DMS153 (cell line): Measurements from ENCODE around the gene ISM1.
A peak's percentile ranks its signal among the peaks of the same experiment; 100 is the strongest.

ENCODE experiments used
- DNase-seq: peaks from one replicate; lab custom pipeline; 2025; lab: John Stamatoyannopoulos, UW

The ISM1 gene

DNA sequence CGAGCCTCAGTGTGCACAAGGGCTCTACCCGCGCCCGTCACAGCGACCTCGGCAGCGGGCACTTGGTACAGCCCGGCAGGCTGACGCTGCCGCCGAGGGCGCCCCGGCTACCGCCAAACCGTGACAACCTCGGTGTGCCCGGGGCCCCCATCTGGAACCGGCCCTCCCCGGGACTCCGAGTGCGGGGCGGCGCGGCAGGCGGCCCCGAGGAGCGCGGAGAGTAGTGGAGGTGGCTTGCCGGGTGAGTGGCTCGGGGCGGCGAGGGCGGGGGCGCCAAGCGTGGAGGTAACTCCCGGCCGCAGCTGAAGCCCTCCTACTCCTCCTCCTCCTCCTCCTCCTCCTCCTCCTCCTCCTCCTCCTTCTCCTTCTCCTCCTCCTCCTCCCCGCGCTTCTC is at the start of gene ISM1:
Gene ISM1, plus strand, starts transcription at position 371 of the 394 bp plus-strand sequence. CDS start 503 bp downstream, outside the sequence.
- DNase-seq: no peak

- no peak for DNase-seq
These were observed 47.9 kb upstream of the ISM1 start for GRCh38 chr20:13173201-13173600.

GRCh38 chr20:13174402-13174801 is 46.7 kb upstream of the ISM1 start:
- no peak for DNase-seq

DNA sequence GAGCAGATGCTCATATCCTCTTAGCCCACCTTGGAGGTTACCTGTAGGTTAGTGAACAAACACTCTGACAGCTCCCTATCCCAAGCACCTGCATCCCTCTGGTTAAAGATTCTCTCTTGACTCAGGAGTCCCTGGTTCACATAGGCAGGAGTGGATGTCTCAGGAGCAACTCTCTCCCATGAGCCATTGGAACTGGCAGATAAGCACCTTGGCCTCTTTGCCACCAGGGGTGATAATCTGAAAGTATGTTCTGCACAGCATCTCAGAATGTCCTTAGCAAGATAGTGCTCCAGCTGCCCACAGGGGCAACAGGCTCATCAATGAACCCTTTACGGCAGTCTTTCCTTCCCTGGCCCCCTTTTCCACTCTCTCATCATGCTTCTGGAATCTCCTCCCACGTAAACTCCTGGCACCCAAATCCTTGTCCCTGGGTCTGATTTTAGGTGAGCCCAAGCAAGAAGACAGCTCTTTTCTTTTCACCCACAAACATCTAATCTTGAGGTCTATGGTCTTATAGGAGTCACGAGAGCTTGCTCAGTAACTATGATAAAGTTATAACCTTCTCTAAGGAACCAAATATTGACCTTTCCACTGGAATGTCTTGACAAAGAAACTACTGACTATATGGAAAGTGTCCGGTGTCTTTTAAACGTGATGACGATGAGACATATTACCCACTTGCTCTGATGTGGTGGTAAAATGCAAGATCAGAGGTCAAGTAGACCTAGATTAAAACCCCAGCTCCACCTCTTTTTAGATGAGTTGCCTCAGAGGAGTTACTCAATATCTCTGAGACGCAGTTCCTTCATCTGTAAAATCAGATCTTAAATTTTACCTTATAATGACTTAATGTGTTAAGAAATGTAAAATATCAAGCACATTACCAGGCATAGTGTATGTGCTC is 39.8 kb upstream of the ISM1 start:
- DNase-seq: no peak

GRCh38 chr20:13183005-13183404 is 38.1 kb upstream of the ISM1 start:
- DNase-seq: no peak

DNA sequence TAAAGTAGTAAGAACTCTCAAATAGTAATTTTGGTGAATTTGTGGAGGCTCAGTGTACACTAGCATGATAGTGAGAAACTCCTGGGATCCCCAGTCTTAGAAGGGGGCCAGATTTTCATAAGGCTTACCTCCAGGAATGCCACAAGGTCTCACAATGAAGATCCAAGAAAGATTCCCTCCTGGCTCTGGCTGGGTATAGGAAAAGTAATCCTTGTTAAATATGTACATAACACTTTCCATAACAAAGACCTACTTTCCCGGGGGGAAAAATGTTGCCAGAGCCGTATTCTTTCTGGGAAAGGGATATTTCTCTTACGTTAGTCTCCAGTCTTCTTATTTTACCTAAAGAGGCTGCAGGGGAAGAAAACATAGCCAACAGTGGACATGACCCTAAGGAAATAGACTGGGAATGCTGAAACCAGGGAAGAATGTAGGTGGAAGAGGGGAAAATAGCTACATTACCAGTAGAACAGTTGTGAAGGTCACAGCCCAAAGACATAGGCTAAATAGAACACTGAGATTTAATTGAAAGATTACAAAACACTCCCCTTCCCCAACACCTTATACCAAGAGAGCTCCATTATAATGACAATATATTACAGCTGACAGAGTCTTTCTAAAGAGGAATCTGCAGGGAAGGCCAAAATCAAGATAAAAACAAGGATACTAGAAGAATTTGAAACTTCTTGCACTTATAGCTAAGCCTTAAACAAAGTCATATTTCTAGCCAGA is 34.9 kb upstream of the ISM1 start:
- no peak for DNase-seq

DNA sequence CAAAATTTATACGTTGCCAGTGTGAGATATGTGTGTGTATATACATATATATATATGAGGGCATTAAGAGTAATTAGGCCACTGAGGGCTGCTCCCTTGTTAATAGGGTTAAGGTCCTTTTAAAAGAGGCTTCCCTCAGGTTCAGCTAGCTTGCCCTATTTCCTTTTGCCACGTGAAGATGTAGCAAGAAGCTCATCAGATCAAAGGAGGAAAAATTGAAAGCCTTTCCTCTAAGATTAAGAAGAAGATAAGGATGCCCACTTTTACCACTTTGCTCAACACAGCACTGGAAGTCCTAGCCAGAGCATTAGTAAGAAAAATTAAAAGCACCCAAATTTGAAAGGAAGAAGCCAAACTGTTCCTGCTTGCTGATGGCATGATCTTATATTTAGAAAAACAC is 33.2 kb upstream of the ISM1 start:
- DNase-seq: no peak

DNA sequence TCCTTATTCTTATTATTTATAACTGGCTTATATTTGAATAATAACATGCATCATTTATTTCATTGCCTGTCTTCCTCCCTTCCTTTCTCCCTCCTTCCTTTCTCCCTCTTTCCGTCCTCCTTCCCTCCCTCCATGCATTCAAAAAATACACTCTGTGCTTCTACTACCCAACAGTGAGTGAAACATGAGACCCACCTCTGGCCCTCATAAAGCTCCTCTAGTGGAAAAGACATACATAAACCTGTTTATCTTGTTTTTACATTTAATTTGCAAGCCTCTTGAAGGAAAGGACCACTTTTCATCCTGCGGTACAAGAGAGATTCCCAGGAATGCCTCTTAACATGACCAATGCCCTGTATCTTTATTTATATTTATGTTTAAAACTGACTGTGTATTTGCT is 21.8 kb upstream of the ISM1 start:
- DNase-seq: peak; percentile 35

DNA sequence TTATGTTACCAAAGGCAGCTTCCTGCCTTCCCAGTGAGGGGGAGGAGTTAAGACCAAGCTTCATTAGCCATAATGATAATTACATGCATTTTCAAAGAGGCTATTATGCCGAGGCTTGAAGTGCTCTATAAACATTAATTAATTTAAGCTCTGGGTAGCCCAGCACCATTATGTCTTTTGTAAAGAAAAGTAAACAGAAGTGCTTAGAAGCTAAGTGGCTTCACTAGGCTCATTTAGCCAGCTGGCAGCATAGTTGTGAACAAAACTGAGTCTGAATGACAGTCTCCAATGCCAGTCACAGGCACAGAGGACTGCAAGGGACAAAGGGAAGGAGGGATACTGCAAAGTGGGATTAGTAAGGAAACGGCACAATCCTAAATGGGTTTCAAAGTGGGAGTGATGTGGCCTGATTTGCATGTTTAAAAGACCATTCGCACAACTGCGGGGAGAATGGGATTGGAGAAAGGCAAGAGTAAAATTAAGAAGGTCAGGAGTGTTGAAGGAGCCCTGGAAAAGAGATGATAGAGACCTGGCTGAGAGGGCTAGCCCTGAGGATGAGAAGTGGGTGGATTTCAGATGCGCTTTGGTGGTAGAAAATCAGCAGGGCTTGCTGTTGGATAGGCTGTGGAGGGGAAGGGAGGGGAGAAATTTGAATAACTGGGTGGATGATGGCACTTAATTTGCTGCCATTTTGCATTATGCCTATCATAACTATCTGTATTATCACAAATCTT is 20.1 kb upstream of the ISM1 start:
- DNase-seq: peak; percentile 97

DNA sequence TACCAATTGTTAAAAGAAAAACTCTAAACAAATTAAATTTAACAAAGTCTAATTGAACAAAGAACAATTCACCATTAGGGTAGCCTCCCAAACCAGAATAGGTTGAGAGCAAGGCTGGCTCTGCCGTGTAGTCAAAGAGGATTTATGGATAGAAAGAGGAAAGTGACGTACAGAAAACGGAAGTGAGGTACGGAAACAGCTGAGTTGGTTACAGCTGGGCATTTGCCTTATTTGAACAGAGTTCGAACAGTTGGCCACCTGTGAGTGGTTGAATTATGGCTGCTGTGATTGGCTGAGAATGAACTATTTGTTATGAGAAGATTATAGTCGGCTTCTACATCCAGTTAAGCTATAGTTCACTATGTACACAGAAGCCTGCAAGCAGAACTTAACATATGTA is 18.5 kb upstream of the ISM1 start:
- peak; percentile 26 for DNase-seq

DNA sequence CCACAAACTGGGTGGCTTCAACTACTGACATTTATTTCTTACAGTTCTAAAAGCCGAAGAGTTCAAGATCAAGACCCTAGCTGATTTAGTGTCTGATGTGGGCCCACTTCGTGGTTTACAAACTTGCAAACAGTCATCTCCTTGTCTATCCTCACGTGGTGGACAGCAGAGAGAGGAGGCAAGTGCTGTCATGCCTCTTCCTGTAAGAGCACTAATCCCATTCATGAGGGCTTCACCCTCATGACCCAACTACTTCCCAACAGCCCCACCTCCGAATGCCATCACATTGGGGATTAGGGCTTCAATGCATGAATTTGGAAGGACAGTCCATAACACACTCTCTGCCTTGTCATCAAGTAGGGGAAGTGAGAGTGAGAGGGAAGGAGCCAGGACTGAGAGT is 15.6 kb upstream of the ISM1 start:
- DNase-seq: no peak

DNA sequence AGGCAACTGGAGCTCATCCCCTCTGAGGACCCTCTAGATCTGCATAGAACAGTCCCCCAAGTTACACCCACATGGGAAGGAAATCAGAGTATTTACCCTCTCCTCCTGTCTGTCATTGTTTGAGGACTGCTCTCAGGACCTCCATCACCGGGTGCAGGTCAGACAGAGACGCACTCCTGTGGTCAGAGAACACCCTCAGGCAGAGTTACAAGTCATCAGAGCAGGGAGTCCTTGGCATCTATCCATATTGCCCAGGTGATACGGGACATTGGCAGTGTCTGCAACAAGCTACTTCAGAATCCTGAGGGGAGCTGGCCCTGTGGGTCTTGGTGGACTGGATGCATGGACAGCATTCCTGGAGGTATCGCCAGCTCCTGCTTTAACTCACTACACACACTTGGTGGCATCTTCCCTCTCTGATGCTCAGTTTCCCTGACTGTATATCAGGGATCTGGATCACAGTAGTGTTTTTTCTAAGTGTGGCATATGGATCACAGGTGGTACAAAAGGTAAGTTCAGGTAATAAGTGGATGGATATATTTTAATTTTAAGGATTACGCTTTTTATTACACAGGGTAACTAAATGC is 15.1 kb upstream of the ISM1 start:
- DNase-seq: peak; percentile 9

GRCh38 chr20:13207016-13207415 is 14.1 kb upstream of the ISM1 start:
- DNase-seq: no peak

- DNase-seq: no peak
These were observed 9.0 kb upstream of the ISM1 start for GRCh38 chr20:13211956-13212618.

DNA sequence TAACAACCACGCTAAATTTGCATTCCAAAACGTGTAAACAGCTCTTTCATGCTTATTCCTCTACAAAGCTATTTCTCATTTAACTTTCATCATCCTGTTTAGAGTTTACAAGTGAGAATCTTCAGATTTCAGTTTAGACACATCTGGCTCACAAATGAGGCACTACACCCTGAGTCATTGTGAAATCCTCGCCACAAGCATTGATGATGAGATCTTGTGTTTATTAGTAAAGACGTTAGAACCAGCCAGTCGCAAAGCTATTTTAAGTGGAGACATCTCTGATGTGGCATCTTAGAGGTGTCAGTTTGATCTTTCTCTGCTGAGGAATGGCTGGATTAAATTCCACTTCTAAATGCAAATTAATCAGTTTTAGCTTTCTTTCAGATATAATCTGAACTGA is 8.3 kb upstream of the ISM1 start:
- no peak for DNase-seq

DNA sequence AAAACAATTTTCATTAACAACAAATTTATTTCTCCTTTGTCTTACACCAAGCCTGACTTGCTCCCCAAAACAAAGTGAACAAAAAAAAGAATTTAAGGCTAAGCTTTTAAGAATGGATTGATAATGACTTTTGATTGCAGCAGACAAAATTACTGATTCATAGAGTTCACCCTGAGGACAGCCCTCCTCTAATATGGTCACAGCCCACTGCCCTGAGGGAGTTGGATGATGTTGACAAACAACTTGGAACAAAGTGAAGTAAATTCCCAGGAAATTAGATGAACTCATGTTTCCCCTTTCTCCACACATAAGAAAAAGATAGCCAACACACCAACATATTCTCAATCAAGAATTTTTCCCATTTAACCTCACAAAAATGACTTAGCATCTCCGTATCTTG is 7.7 kb upstream of the ISM1 start:
- DNase-seq: no peak

- DNase-seq: no peak
These were observed 4.5 kb upstream of the ISM1 start for GRCh38 chr20:13216533-13216932.

DNA sequence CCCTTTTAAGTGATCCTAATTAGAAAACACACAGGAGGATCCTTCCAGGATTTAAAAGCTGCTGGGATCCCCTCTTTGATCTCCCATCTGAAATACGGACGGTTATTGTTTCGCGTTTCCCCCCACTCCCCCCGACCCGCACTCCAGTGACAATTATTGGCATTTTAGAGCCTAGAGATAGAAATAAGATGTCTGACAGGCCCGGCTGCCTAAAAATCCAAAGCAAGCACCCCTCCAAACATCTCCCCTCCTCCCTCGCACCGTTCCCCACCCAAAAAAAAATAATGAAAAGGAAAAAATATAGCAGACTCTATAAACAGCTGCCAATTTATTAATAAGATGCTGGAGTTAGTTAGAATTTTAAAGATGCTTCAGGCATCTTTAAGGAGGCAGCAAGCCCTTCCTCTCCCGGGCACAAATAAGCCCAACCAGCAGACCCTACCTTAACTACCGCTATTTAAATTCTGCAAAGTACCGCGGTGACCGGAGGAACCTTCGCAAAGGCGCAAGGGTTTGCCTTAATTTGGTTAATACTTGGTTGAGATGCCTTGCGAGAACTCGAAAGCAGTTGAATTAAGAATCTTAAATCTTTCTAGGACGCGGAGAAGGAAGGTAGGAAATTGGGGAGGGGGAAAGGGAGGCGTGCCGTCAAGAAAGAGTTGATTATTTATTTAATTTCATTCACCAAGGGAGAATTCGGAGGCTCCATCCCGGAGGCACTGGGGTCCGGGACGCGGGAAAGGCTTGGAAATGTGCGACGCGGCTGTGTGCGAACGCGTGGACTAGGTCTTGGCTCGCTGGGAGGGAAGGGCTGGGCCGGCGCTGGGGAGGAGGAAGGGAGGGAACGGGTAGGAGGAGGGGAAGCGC is 1.5 kb upstream of the ISM1 start:
- no peak for DNase-seq

DNA sequence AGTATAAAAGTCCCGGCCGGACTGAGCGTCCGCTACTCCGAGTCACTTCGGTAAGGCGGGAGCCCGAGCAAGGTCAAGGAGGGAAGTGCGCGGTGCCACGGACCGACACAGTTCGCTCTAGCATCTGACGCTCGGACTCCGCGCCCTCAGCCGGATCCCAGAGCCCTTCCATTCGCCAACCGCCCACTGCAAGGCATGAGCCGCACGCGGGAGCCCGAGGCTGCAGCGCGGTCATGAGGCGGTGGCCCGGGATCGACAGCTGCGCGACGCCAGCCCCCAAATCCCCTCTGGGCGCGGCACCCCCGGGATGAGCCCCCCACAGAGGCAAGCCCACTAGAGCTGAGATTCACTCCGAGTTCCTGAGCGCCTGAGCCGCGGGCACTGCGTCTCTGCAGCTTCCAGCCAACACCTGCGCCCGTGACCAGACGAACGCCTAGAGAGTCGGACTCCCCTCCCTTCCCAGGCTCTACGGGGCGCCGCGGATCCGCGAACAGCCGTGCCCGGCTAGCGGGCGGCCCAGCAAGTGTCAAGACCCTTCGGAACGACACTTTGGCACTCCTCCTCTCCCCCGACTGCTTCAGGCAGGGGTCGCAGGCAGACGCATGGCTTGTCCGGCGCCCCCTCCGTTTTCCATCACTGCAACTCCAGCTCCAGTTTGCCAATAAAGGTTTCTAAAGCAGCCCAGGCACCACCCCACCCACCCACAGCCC is 725 bp upstream of the ISM1 start:
- no peak for DNase-seq

DNA sequence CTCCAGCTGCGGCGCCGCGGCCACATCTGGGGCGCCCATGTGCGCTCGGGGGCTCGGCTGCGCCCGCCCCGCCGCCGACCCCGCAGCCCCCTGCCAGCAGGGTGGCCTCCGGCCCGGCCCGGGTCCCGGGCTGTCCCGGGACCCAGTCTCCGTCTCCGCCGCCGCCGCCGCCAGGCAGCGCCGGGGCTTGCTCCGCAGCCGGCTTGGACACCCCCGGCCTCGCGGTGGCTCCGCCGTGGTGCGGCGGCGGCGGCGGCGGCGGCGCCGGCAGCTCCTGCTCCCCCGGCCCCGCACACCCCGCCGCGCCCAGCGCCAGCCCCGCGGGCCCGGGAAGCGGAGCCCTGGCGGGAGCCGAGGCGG is 219 bp downstream of the ISM1 start:
- no peak for DNase-seq
